Right ventricle myocardium superior (tissue), 1 donor: ENCODE data around the gene SEMA4D. TPM values are rescaled to one million over a fixed set of nuclear protein-coding genes. Genes with fewer than 3 reads are reported as not detected.
"Not testable (repeated sequence)": the region's sequence is repeated elsewhere in the genome, so short reads cannot be mapped to it uniquely, and the experiment has no call there.

Experiments used
- ATAC-seq: fragments of 200-7000 bp; cut with Tn5 transposase; one replicate; pipeline ENCODE4 v1.9.1; 2020; ENCODE audit warnings: mild to moderate bottlenecking; ENCODE audit not compliant: poor library complexity
- DNase-seq: peaks from one replicate; pipeline ENCODE4 v3.0.0-alpha.2; 2020
- intact Hi-C: fragments of 100-400 bp; cut with DNase I; formaldehyde crosslinking; loops from one replicate; pipeline ENCODE4 v1.11.2; 2022
- total RNA-seq: library from RNA; stranded (reverse); fragmentation: NEBNext Ultra II Directional; extraction: Animal tissue kit (Norgen Biotek cat#: 25700); gene quantifications from one replicate; pipeline ENCODE4 v1.2.1, GENCODE V29; 2021
- donor health status: DM: no; HTN: yes; CAD: no; lungs with severe emphysema.

The SEMA4D gene
- total RNA-seq, 1 donor from 2014 or later, result 18.7 TPM

DNA sequence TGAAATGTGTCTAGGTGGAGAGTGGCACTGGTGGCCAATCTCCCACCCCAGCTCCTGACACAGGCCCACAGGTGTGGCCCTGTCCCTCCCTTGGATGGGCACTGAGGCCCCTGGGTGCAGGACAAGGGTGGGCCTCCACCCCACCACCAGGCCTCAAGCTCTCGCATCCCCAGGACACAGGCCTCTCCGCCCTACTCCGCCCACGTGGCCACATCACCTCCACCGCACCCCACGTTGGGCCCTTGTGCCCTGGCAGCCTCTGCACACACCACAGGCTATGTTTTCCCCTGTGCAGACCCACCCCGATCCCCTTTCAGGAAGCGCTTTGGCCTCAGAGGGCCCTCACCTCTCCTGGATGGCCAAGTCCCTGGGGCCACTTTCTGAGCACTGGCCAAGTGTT, 124.9 kb downstream of the SEMA4D start:
- intact Hi-C loops, result no loop called here

DNA sequence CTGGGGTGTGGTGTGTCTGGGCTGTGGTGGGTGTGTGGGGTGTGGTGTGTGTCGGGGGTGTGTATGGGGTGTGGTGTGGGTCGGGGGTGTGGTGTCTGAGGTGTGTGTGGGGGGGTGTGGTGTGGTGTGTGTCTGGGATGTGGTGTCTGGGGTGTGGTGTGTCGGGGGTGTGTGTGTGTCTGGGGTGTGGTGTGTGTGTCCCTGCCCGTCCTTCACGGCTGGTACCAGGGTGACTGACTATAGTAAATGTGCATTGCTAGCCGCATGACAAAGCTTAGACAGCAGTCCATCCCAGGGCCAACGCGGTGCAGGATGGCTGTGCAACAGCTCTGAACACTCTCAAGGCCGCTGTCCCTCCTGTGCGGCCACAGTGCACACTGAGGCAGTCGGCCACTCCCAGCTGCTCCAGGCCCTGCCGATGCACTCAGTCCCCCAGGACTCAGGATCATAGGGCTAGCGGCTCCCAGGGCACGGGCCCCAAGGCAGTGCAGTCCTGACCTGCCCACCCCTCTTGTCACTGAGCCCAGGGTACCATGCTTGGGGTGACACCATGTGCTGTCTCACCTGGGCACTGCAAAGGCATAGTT, 125.6 kb downstream of the SEMA4D start:
- ATAC-seq (no peak), DNase-seq (no peak)
- intact Hi-C loops, result no loop called here

More for the DNA sequence above, 124.9 kb downstream of the SEMA4D start:
- ATAC-seq (no peak), DNase-seq (no peak)

DNA sequence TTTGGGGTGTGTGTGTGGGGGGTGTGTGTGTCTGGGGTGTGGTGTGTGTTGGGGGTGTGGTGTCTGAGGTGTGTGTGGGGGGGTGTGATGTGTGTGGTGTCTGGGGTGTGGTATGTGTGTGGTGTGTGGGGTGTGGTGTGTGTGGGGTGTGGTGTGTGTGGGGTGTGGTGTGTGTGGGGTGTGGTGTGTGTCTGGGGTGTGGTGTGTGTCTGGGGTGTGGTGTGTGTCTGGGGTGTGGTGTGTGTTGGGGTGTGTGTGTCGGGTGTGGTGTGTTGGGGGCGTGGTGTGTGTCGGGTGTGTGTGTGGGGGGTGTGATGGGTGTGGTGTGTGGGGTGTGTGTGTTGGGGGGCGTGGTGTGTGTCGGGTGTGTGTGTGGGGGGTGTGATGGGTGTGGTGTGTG, 126.1 kb downstream of the SEMA4D start:
- DNase-seq, intact Hi-C loops, ATAC-seq: not testable (repeated sequence)

DNA sequence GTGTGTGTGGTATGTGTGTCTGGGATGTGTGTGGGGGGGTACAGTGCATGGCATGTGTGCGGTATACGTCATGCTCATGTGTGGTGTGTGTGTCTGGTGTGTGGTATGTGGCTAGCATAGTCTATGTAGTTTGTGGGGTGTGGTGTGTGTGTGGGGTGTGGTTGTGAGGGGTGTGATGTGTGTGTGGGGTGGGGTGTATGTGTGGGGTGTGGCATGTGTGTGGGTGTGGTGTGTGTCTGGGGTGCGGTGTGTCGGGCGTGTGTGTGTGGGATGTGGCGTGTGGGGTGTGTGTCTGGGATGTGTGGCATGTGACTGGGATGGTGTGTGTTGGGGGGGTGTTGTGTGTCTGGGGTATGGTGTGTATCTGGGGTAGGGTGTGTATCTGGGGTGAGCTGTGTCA, 127.3 kb downstream of the SEMA4D start:
- intact Hi-C loops, result no loop called here

DNA sequence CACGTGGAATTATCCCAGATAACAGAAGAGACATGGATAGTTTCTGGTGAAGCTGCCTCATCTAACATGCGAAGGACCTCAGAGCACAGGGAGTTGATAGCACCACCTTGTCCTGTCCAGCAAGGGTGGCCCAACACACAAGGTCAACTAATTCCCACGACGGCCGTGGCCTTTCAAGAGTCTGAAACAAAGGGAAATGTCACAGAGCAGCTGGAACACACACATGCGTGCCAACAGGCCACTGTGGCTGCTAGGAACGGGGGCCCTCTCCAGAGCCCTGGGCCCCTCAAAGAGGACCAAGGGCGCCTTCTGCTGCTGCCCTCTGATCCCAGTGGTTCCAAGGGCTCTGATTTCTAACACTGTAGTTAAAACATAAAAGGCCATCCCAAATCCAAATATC, 128.9 kb downstream of the SEMA4D start:
- DNase-seq (no peak), ATAC-seq (no peak)
- intact Hi-C loops, result no loop called here

More for the DNA sequence above, 127.3 kb downstream of the SEMA4D start:
- ATAC-seq (no peak), DNase-seq (no peak)

DNA sequence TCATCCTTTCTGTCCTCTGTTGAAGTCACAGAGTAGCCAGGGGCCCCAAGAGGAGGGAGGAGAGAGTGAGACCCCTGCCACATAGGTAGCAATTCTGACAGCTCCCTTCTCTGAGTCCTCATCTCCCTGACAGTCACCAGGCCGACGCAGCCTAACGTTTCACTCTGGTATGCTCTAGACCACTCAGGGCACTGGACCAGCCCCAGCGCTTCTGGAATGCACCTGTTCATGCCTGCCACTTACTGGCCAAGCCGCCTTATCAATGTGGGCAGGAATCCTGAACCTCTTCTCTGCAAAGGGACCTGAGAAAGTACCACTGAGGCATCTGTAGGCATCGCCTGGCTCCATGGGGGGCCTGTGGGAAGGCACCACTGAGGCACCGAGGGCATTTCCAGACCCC, 129.4 kb downstream of the SEMA4D start:
- intact Hi-C loops, result no loop called here
- ATAC-seq, result no peak
- no peak for DNase-seq

DNA sequence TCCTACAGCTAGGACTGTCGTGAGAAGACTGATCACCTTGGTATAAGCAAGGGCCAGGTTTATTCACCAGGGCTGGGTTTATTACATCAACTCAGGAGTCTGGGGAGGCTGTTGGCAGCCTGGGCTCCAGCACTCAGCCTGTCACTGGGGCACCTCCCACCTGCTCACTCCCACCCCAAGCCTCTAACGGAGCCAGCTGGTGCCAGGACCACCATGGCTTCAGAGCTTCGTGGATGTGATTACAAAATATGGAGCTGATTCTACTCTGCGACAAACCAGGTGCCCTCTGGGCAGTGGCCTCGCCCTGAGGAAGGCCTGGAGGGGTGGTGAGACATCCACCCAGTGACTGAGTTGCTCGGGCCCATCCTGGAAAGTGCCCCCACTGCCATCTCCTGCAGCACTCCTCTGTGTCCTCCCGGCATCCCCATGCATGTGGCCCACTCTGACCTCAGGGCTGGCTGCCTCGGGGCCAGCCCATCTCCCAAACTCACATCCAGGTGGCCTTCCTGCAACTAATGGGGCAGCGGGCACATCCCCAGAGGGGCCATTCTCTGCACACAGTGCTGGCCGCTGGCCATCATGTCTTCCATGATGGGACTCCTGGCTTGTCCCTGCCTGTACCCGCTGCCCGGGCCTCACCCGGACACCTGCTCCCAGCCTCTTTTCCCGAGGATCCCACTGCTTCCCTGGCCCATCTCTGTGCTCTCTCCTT, 130.0 kb downstream of the SEMA4D start:
- intact Hi-C loops, result no loop called here
- no peak for DNase-seq

DNA sequence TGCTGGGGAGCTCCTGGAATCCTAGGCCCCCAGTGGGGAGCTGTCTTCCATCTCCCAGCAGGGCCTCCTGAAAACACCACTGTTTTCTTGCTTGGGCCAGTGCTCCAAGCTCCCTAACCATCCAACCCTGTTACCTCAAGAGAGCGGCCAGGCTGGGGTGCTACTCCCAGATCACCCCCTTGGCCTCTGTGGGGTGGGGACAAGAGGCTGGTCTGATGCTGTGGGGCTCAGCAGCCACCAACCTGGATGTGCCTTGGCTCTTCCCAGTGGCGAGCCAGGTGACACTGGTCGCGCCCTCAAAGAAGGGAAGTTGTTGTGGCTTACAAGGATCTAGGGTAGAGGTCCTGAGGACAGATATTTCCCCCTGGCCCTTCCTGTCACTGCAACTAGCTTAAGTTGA, 130.6 kb downstream of the SEMA4D start:
- no peak for DNase-seq
- ATAC-seq, result no peak
- intact Hi-C loops, result no loop called here

More for the DNA sequence above, 130.0 kb downstream of the SEMA4D start:
- no peak for ATAC-seq

DNA sequence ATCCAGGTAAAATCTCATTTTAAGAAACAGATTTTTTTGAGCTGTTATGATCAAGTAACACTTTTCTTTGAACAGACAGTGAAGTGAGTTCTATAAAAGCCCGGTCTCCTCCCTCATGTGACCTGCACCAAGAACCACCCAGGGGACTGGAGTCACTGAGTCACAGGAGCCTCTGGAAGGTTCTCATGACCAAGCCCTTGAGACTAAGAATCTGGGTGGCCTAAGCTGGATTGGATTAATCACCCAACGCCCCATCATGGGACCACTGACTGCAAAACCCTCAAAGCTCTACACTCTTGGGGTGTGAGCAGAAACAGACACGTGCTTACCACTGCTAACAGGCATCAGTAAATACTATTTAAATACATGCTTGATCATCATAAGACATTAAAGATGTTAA, 131.2 kb downstream of the SEMA4D start:
- intact Hi-C loops, result no loop called here
- ATAC-seq, result no peak

DNA sequence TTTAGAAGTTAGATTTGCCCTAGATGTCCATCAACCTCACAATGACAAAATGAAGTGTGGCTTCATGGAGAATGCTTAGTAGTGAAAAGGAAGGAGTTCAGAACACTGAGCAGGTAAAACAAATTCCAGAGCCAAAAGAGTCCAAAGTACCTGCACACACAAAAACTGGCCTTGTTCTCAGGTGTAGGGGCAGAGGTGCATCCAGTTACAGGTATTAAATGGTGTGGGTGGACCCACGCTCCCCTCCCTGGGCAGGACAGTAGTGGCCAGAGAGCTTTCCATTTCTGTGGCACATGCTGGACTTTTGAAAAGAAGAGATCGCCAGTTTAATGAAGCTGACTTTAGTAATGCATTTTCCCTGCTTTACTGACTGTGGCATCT, 132.4 kb downstream of the SEMA4D start:
- DNase-seq, result no peak
- intact Hi-C loops, result no loop called here

More for the DNA sequence above, 131.2 kb downstream of the SEMA4D start:
- no peak for DNase-seq

DNA sequence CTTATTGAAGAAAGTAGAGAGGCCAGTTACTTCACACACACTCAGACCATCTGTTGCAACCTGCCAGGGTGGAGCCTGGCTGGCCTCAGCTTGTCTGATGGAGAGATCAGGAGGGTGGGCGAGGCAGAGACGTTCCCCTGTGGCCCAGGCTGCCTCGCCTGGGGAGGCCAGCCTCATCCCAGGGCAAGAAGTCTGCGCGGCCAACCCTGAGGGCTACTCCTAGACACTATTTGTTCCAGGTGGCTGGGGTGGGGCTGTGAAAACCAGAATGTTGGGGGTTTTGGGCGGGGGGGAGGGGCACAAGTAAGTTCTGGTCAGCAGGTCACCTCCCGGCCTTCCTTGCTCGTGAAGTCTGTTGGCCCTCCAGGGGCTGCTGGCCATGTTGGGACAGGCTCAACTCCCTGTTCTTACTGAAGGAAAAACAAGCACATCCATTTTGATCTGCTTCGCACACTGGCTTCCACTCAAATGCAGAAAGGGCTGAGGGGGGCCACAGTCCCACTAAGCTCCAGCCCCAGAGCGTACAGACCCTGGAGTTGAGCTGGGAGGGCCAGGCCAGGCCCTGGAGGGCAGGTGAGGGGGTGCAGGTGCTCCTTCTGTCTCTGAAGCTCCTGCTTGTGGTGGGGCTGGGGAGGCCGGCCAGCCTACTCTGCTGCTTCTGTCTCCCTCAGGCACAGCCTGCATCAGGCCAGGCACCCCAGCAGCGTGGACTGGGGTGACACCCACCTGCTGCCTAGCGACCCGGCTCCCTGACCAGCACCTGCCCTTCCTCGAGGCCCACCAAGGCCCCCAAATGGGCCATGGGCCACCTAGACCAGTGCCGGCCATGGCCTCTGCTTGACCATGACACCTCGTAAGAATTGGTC, 133.0 kb downstream of the SEMA4D start:
- ATAC-seq, result no peak
- intact Hi-C loops, result no loop called here
- DNase-seq, result no peak

More for the DNA sequence above, 132.4 kb downstream of the SEMA4D start:
- no peak for ATAC-seq

DNA sequence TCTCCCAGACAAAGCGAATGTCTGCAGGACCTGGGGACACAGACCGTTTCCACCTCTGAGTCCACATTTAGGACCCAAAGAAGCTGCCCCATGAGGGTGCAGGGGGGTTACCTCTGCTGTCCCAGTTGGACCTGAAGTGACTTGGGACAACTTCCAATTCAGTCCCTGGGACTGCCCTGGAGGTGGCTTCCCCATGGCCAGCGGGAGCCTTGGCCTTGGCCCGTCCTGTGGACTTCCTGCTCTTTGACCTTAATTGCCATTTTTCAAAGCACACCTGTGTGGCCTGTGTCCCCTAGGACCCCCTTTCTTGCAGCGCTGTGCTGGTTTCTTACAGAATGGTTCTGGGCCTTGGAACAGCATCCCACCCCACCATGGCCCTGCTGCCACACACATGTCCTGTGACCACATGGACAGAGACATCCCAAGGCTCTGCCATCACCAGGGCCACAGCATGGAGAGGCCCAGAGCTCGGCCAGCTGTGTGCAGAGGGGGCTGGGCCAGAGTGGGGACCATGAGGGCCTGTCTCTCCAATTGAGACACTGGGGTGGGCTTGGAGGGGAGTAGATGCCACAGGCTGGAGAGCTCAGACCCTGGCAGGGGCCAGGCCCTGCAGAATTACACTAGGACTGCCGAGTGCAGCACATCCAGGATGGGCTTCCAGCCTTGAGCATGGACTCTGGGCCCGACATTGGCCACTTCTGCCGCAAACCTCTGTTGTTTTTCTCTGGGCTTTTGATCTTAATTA, 133.8 kb downstream of the SEMA4D start:
- DNase-seq (no peak), ATAC-seq (no peak)
- intact Hi-C loops, result no loop called here

DNA sequence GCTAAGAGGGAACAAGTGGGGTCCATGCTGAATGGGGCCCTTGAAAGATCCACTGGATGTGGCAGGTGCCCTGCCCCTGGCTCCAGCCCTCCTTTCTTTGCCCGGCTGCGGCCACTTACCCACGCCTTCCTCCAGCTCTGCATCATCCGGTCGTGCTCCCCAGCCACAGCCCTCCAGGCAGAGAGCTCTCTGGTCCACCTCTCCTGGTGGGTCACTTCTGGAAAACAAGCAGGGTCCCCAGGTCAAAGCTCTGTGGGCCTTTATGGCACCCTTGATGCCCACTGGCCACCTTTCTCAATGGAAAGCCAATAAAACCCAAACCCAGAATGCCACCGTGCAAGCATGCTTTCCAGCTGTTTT, 134.6 kb downstream of the SEMA4D start:
- DNase-seq, result no peak
- no peak for ATAC-seq
- intact Hi-C loops, result no loop called here

DNA sequence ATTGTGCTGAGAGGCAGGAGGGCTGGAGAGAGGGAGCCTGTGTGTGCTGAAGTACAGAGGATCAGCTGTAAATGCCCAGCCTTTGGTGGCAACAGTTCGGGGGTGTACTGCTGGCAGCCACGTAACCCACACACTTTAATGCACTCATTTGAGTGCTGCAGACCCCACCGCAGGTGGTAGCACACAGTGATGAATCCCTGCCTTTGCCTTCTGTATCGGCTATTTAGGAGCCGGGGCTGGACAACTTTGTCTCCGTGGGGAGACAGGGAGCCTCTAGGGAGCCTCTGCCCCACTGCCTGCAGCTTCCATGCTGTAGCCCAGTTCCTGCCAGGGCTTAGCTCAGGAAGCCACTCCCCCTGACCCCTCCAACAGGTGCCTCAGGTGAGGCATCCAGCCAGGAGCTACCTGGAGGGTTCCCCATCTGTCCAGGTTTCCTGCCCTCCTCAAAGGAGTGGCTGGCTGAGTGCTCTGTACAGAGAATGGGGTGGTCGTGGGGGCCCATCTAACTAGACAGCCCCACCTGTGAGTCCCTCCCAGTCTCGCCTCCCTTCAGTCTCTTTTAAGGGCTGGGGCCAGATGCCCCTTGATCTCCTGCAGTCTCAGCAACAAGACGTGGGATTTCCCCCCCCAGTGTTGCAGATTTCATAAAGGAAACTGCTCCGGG, 135.1 kb downstream of the SEMA4D start:
- DNase-seq (no peak), ATAC-seq (no peak)
- intact Hi-C loops, result no loop called here

DNA sequence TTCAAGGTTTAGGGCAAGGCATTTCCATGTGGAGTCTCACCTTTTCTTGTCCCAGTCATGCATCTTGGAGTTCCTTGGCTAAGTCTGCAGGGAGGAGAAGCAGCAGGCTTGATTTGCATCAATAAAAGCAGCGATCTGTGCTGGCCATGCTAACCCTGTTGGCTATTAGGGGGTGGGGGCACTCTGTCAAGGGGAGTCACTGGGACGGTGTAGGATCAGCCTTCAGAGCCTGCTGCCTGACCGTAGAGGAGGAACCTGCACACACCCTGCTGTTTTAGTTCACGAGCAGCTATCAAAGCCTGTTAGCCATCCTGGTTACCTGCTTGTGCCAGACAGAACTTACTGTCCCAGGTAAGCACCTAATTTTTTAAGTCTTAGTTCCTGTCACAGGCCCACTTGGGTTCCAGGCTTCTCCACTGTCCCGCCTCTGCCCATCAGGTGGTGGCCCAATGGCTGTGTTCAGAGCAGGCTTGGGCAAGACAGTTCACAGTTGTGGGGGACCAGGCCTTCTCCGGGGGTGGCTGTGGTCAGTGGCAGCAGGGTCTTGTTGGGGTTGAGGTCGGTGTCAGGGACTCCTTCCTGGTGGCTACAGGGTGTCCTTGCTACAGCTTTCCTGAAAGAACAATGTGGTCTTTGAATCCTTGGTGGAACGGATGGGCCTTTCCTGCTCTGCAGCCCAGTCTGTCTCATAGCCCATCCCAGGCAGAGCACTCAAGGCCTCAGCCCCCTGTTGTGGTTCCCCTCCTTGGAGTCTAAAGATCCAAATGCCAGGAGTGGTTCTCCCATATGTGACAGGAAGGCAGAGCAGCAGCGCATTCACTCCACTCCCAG, 135.9 kb downstream of the SEMA4D start:
- intact Hi-C loops, result no loop called here
- ATAC-seq (no peak), DNase-seq (no peak)

DNA sequence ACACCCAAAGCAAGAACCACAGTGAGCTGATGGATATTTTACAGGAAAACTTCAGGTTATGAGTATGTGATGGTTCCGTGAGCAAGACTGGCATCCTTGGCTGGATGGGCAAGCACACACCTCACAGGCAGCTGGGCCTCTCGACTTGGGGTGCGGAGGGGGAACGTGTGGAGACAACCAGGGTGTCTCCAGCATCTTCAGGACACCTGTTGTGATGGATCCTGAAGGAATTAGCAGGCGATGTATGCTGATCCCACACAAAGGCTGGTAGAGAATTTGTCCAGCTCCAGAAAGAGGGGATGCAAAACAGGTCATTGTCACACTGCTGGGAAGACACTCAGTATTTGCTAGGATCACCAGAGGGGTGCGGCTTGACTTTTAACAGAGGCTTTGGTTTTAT, 136.9 kb downstream of the SEMA4D start:
- intact Hi-C loops, result no loop called here
- no peak for DNase-seq
- ATAC-seq, result no peak

DNA sequence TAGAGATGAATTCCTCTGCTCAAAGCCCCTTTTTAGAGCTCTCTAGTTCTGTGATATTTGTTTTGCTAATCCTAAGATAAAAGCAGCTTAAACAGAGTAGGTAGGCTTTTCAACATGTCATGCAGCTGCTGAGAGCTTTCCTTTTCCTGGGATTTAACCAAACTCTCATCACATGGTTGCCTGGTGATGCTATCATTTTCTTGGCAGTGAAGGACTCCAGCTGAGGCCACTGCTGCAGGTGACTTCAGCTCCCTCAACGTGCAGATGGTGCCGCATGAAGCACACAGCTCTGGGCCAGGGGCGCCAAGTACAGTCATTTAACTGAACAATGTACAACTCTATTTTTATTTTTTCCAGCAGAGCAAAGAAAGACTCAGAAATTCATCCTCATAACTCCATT, 137.4 kb downstream of the SEMA4D start:
- intact Hi-C loops, result no loop called here
- ATAC-seq (no peak), DNase-seq (no peak)

DNA sequence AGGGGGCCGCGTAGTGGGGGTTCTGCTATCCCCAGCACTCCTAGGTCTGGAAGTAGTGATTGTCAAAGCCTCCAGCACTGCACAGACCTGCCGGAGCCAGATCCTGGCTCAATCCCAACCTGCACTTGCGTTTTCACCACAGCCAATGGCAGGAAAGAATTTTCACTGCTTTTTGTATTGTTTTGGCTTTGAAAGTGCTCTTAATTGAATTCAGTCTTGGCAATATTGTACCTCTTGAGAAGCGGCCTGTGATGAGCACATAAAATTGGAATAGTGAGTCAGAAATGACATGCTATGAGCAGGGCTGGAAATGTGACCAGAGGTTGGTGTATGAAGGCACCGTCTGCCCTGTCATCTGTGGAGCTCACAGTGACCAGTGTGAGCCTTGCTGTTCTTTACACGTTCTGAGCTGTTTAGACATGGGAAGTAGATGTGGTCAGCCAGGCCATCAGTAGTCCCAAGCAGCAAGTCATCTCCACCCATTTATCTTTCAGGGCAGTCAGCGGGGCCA, 138.1 kb downstream of the SEMA4D start:
- no peak for DNase-seq
- ATAC-seq, result peak; percentile 57
- intact Hi-C loops, result no loop called here
